Hematopoietic multipotent progenitor cell treated with erythropoietin and hydrocortisone succinate and interleukin-3 and kit ligand, for 17 days (in vitro differentiated cells): Measurements from ENCODE around the gene CSKMT.
"Not testable (repeated sequence)": the region's sequence is repeated elsewhere in the genome, so short reads cannot be mapped to it uniquely, and the experiment has no call there.

Source experiments
- DNase-seq: peaks from one replicate; pipeline ENCODE4 v3.0.0-alpha.2; 2015; ENCODE audit warnings: low spot score

CSKMT gene

DNA sequence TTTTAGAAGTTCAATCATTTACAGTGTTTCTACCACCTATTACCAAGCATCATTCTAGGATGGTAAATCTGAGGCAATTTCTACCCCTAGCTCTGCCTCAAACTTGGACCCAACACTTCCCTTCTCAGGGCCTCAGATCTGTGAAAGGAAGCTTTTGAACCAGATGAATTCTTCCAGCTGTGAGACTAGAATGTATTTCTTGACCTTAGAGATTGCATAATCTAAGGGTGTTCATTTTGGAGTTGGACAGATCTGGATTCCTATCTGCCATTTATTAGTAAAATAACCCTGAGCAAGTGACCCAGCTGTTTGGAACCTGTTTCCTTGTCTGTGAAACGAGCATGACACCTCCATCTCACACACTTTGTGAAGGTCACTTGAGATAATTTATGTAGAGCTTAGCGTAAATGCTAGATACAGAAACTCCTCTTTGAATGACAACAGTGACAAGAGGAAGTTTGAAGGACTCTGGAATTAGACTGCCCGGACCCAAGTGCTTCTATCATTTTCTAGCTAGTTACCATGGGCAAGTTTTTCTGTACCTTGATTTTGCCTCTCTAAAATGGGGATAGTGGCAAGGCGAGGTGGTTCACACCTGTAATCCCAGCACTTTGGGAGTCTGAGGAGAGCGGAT, 8.2 kb upstream of the CSKMT start:
- DNase-seq = no peak

DNA sequence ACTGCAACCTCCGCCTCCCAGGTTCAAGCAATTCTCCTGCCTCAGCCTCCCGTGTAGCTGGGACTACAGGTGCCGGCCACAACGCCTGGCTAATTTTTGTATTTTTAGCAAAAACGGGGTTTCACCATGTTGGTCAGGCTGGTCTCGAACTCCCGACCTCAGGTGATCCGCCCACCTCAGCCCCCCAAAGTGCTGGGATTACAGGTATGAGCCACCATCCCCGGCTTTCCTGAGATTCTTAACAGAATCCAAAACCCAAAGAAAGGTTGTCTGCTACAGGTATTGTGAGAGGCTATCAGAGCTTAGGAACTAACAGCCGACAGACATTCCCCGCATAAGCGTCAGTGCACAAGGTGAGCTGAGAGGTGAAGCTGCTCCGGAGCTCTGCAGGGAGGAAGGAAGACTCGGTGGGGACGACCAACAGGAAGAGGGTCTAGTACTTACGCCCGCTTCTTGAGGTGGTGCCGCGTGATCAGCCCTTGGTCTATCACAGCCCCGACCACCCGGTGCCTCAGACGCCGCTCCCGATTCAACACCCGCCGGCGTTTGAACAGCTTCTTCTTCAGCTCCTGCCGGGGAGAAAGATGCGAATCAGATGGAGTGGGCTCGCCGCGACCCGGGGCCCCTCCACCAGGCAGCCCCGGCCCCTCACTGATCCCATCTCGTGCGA, 572 bp upstream of the CSKMT start:
- no peak for DNase-seq

DNA sequence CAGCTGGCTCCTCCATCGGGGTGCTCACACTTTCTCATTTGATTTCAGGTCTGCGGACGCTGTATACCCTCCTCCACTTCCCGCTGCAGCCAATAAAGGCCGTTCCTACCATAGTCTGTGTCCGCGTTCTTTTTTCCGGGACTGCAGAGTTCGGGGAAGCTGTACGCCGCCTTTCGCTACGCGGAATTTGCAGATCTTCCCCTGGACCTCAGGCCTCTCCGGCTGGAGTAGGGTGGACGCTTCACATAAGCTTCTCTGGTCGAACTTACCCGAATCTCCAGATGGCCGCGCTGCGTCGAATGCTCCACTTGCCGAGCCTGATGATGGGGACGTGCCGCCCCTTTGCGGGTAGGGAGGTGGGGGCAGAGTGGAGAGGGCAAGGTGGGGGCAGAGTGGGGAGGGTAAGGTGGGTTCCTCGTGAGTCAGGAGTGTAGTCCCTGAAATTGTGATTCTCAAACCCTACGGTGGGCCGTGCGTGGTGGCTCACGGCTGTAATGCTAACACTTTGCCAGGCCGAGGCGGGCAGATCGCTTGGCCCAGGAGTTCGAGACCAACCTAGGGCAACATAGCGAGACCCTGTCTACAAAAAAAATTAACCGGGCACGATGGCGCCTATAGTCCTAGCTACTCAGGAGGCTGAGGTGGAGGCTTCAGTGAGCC, 617 bp downstream of the CSKMT start:
- no peak for DNase-seq

GRCh38 chr11:62666259-62666926, 1.3 kb downstream of the CSKMT start:
- DNase-seq = peak; percentile 23

GRCh38 chr11:62667460-62667859, 2.3 kb downstream of the CSKMT start:
- no peak for DNase-seq

- DNase-seq = no peak
These were observed 4.5 kb downstream of the CSKMT start for GRCh38 chr11:62669420-62670161.

DNA sequence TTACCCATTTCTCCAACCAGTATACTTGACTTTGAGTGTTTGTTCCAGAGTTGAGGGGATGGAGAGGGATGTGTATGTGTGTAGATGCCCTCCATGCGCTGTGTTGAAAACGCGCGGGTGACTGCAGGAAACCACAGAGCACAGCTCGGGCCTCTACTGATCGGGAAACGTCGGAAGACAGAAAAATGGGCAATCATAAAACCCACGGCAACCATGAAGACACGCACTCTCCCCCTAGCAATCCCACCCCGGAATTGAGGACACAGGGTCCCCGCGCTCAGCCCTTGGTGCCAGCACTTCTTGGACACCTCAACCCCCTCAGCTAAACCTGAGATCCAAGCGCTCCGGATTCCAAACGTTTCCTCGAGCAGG, 6.1 kb downstream of the CSKMT start:
- no peak for DNase-seq

- peak; percentile 88 for DNase-seq
These were observed 6.7 kb downstream of the CSKMT start, which contains the start of the genes LBHD1 and UQCC3 for GRCh38 chr11:62671608-62672389. Gene LBHD1, minus strand, starts transcription at chr11:62672267. Its CDS starts 2,236 bp downstream, at chr11:62670031. Gene UQCC3, plus strand, starts transcription at chr11:62671673. Its CDS starts 73 bp downstream, at chr11:62671746.

DNA sequence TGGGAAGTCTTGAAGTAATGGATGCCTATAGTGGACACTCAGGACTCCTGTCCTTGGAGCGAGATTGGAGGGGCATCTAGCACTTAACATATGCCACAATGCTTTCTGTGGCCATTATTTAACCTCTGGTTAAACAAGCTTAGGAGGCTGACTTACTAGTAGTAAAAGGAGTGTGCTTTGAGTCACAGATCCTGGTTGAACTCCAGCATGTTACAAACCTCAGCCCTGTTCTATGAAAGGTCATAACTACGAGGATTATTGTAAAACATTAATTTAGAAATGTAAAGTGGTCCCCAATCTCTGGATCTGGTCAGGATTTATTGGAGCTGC, 8.0 kb downstream of the CSKMT start:
- DNase-seq = no peak

GRCh38 chr11:62675415-62675814, 10.3 kb downstream of the CSKMT start:
- not testable (repeated sequence) for DNase-seq

- no peak for DNase-seq
These were observed 11.6 kb downstream of the CSKMT start for GRCh38 chr11:62676698-62677097.

GRCh38 chr11:62677156-62677555, 12.0 kb downstream of the CSKMT start:
- DNase-seq = no peak

- DNase-seq = no peak
These were observed 12.6 kb downstream of the CSKMT start for GRCh38 chr11:62677714-62678113.

DNA sequence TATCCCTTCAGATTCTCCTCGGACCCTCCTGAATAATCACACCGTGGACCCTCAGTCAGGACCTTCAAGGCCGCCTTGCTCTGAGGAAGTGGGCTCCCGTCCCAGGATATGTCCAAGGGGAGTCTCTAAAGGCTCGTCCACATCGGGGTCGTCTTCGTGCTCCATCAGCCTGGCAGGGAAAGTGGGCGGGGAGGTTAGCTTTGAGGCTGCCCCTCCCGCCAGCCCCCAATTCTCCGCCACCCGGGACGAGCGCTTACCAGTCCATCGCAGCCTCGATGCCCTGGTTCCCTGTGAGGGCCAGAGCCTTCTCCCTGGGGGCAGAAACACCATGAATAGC, 13.3 kb downstream of the CSKMT start:
- DNase-seq = no peak

- peak; percentile 83 for DNase-seq
These were observed 13.9 kb downstream of the CSKMT start, which contains the start of gene UBXN1 for GRCh38 chr11:62678770-62679696. Gene UBXN1, minus strand, starts transcription at chr11:62679073. Its CDS starts 150 bp downstream, at chr11:62678923.

- peak; percentile 60 for DNase-seq
These were observed 15.7 kb downstream of the CSKMT start for GRCh38 chr11:62680825-62681240.

GRCh38 chr11:62682518-62682917, 17.4 kb downstream of the CSKMT start:
- DNase-seq = no peak

- no peak for DNase-seq
These were observed 22.6 kb downstream of the CSKMT start for GRCh38 chr11:62687508-62688396.

DNA sequence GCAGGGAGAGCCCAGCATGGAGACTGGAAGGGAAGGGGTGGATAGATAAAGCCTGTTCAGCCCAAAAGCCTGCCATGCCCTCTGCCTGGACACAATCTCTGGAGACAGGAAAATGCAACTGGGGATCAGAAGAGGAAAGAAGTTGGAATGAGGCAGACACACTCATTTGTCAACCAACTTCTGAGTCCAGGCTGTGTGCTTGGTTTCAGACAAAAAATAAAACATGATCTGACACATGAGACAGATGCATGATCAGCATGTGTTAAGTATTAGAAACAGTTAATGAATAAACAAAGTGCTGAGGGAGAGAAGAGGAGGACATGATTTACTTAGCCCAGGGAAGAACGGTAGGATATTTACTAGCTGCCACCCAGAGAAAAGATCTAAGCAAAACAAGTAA, 23.4 kb downstream of the CSKMT start:
- DNase-seq = no peak
